ENCODE data around the gene MYH14.

- TF ChIP-seq CTCF (IDR thresholded peaks at IDR 0.05; ENCODE audit: insufficient read depth, low read length, poor library complexity, severe bottlenecking) (no peak), EZH2phosphoT487 (conservative IDR thresholded peaks at IDR 0.05; ENCODE audit: low read length) (no peak)
Measured at GRCh38 chr19:50202962-50203280, 501 bp upstream of the MYH14 start.
